RPMI7951 (cell line): ENCODE measurements around the gene TLE3. TPM values are rescaled to one million over a fixed set of nuclear protein-coding genes. Genes with fewer than 3 reads are reported as not detected.

Experiments used
- DNase-seq: peaks from one replicate; pipeline ENCODE4 v3.0.0-alpha.2; 2012; ENCODE audit warnings: low read depth
- total RNA-seq: library from RNA; depleted of rRNA; stranded (reverse); fragments of >200 nt; shearing (Covaris generic); gene quantifications from 2 replicates; pipeline ENCODE4 v1.2.3, GENCODE V29; 2014

Gene TLE3
- total RNA-seq, 1 experiment from 2014 or later, result 20.4 TPM

GRCh38 chr15:70048578-70049514 lies 48.9 kb downstream of the TLE3 start:
- DNase-seq, result no peak

- DNase-seq, result no peak
Measured at GRCh38 chr15:70048198-70048565, 49.5 kb downstream of the TLE3 start.

GRCh38 chr15:70047386-70048197 lies 50.1 kb downstream of the TLE3 start:
- no peak for DNase-seq

GRCh38 chr15:70046679-70047369 lies 50.9 kb downstream of the TLE3 start:
- DNase-seq, result no peak

- peak; percentile 39 for DNase-seq
Measured at GRCh38 chr15:70045045-70045444, 52.7 kb downstream of the TLE3 start.

- no peak for DNase-seq
Measured at GRCh38 chr15:70044168-70044567, 53.5 kb downstream of the TLE3 start.

- no peak for DNase-seq
Measured at GRCh38 chr15:70043590-70043989, 54.1 kb downstream of the TLE3 start.

GRCh38 chr15:70042553-70043214 lies 55.0 kb downstream of the TLE3 start:
- no peak for DNase-seq

- DNase-seq, result no peak
Measured at GRCh38 chr15:70039917-70040316, 57.8 kb downstream of the TLE3 start.

GRCh38 chr15:70038730-70039392 lies 58.9 kb downstream of the TLE3 start:
- no peak for DNase-seq

- no peak for DNase-seq
Measured at GRCh38 chr15:70037292-70037640, 60.5 kb downstream of the TLE3 start.

- DNase-seq, result no peak
Measured at GRCh38 chr15:70036585-70037291, 61.0 kb downstream of the TLE3 start.

- DNase-seq, result no peak
Measured at GRCh38 chr15:70035719-70036077, 62.0 kb downstream of the TLE3 start.

- DNase-seq, result no peak
Measured at GRCh38 chr15:70035051-70035718, 62.5 kb downstream of the TLE3 start.

GRCh38 chr15:70034596-70034995 lies 63.1 kb downstream of the TLE3 start:
- DNase-seq, result no peak

- no peak for DNase-seq
Measured at GRCh38 chr15:70034141-70034540, 63.6 kb downstream of the TLE3 start.

GRCh38 chr15:70033529-70034140 lies 64.1 kb downstream of the TLE3 start:
- DNase-seq, result peak; percentile 83

- peak; percentile 22 for DNase-seq
Measured at GRCh38 chr15:70033109-70033508, 64.6 kb downstream of the TLE3 start.

GRCh38 chr15:70032509-70032908 lies 65.2 kb downstream of the TLE3 start:
- DNase-seq, result no peak

GRCh38 chr15:70031713-70032112 lies 66.0 kb downstream of the TLE3 start:
- DNase-seq, result no peak
